Breast epithelium (tissue), 3 donors: Measurements from ENCODE around the gene OGFOD3.
"Not testable (repeated sequence)": the region's sequence is repeated elsewhere in the genome, so short reads cannot be mapped to it uniquely, and the experiment has no call there.

ENCODE experiments used
- POLR2A ChIP-seq: fragments of 450-650 bp; IDR thresholded peaks from one replicate; pipeline ENCODE4 v1.6.1; 2016; ENCODE audit warnings: antibody characterized with exemption, mild to moderate bottlenecking, moderate library complexity
- TF ChIP-seq, protein P1 (sequence below), 3 donors: fragments of 450-650 bp; IDR thresholded peaks; one replicate each; pipeline ENCODE4 v1.5.1; 2016 to 2017; ENCODE audit warnings: antibody characterized with exemption in 3 of 3, mild to moderate bottlenecking in 3 of 3, moderate library complexity in 3 of 3

DNA sequence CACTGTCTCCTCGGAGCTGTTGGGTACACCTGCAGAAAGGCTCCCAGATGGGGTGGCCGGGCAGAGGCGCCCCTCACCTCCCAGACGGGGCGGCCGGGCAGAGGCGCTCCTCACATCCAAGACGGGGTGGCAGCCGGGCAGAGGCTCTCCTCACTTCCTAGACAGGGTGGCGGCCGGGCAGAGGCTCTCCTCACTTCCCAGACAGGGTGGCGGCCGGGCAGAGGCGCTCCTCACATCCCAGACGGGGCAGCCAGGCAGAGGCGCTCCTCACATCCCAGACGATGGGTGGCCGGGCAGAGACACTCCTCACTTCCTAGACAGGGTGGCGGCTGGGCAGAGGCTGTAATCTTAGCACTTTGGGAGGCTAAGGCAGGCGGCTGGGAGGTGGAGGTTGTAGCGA is 35.3 kb upstream of the OGFOD3 start:
- TF ChIP-seq, protein P1, sequence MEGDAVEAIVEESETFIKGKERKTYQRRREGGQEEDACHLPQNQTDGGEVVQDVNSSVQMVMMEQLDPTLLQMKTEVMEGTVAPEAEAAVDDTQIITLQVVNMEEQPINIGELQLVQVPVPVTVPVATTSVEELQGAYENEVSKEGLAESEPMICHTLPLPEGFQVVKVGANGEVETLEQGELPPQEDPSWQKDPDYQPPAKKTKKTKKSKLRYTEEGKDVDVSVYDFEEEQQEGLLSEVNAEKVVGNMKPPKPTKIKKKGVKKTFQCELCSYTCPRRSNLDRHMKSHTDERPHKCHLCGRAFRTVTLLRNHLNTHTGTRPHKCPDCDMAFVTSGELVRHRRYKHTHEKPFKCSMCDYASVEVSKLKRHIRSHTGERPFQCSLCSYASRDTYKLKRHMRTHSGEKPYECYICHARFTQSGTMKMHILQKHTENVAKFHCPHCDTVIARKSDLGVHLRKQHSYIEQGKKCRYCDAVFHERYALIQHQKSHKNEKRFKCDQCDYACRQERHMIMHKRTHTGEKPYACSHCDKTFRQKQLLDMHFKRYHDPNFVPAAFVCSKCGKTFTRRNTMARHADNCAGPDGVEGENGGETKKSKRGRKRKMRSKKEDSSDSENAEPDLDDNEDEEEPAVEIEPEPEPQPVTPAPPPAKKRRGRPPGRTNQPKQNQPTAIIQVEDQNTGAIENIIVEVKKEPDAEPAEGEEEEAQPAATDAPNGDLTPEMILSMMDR (IDR thresholded peaks at IDR 0.05), result not testable (repeated sequence)
- not testable (repeated sequence) for TF ChIP-seq POLR2A
